GM13977 (cell line): ENCODE data around the gene RCBTB1.

ENCODE experiments used
- DNase-seq: peaks from one replicate; pipeline ENCODE4 v3.0.0; 2012; ENCODE audit warnings: low spot score
- in situ Hi-C: fragments of 300-500 bp; cut with MboI; formaldehyde crosslinking; loops from one replicate; pipeline ENCODE4 v1.12.0; 2022; ENCODE audit warnings: low sequenced_read_pairs, low pct_unique_long_range_greater_than_20kb, mixed read lengths, inconsistent platforms; ENCODE audit not compliant: unreplicated experiment
- TF ChIP-seq, protein P1 (sequence below): IDR thresholded peaks from 2 replicates; pipeline ENCODE4 v1.5.1; 2012; ENCODE audit warnings: mild to moderate bottlenecking, control low read depth; ENCODE audit not compliant: insufficient read depth; ENCODE audit errors: extremely low read depth, missing control alignments

The RCBTB1 gene

DNA sequence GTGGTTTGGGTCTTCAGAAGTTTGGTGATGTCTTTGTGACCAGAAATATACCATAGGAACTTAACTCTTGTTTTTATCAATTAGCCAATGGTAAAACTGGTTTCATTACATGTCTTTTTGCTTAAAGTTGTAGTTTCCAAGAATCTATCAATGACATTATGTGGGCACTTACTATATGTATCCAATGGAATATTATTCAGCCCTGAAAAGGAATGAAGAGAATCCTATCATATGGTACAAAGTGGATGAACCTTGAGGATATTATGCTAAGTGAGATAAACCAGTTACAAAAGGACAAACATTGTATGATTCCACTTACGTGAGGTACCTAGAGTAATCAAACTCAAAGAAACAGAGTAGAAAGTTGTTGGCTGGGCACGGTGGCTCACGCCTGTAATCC, 26.4 kb downstream of the RCBTB1 start:
- DNase-seq: no peak
- in situ Hi-C loops: no loop called here
- TF ChIP-seq, protein P1, sequence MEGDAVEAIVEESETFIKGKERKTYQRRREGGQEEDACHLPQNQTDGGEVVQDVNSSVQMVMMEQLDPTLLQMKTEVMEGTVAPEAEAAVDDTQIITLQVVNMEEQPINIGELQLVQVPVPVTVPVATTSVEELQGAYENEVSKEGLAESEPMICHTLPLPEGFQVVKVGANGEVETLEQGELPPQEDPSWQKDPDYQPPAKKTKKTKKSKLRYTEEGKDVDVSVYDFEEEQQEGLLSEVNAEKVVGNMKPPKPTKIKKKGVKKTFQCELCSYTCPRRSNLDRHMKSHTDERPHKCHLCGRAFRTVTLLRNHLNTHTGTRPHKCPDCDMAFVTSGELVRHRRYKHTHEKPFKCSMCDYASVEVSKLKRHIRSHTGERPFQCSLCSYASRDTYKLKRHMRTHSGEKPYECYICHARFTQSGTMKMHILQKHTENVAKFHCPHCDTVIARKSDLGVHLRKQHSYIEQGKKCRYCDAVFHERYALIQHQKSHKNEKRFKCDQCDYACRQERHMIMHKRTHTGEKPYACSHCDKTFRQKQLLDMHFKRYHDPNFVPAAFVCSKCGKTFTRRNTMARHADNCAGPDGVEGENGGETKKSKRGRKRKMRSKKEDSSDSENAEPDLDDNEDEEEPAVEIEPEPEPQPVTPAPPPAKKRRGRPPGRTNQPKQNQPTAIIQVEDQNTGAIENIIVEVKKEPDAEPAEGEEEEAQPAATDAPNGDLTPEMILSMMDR: no peak

DNA sequence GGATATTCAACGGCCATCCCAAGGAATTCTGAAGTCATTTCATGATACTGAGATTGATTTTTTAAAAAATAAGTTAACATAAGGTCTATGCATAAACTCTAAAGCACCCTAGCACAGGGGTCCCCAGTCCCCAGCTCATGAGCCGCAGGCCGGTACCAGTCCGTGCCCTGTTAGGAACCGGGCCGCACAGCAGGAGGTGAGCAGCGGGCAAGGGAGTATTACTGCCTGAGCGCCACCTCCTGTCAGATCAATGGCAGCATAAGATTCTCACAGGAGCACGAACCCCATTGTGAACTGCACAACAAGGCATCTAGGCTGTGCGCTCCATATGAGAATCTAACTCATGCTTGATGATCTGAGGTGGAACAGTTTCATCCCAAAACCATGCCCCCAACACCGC, 31.0 kb downstream of the RCBTB1 start:
- DNase-seq: no peak
- TF ChIP-seq, protein P1: no peak
- in situ Hi-C loops: no loop called here

DNA sequence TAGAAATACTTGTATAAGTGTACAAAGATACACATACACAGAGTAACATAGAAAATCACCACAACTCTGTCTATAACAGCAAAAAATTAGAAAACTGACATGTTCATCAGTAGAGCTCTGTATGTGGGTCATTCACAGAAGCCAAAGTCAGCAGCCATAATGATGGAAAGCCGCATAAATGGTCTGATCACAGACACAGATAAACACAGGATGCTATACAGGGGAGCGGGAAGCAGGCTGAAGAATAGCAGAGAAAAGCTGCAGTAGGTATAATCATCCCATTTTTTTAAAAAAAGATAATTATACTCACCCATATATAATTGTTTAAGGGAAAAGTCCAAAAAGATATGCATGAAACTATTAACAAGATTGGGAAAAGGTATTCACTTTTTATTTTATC, 31.5 kb downstream of the RCBTB1 start:
- no peak for DNase-seq
- in situ Hi-C loops: no loop called here
- TF ChIP-seq, protein P1: no peak

DNA sequence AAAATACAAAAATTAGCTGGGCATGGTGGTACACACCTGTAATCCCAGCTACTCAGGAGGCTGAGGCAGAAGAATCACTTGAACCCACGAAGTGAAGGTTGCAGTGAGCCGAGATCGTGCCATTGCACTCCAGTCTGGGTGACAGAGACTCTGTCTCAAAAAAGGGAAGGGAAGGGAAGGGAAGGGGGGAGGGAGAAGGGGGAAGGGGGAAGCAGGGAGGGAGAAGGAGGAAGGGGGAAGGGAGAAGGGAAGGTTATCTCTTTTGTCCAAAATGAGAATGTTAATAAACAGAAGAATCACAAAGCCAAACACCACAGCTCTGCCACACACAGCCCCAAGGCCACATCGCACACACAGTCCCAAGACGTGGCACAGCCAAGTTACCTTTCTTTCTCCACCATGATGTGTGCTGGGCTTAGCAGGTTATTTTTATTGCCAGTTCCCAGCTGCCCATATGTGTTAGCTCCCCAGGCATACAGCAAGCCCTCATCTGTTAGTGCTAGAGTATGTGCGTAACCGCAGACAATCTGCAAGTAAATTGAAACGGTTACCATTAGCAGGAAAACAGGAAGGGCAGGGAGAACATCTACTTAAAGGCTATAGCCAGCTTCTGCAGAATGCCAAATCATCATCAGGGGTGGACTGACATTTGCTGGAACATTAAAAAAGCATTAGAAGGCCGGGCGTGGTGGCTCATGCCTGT, 34.3 kb downstream of the RCBTB1 start:
- in situ Hi-C loops: no loop called here
- TF ChIP-seq, protein P1: no peak
- DNase-seq: no peak

DNA sequence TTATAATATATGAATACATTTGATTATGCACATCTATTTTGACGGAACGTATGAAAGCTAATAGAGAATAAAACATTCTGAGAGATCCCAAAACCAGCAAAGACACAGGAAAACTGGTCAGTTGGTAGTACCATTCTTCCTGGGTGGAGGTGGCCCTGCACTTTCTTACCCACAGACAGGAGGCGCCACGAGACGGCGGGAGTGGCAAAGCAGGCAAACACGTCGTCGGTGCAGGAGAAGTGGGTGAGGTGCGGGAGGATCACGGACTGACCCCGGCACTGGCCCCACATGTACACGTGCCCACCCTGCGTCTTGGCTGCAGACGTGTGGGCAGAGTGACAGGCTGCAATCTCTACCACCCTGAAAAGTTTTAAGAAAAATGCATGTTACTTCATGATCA, 36.1 kb downstream of the RCBTB1 start:
- no peak for DNase-seq
- in situ Hi-C loops: no loop called here
- TF ChIP-seq, protein P1: peak; percentile 12

DNA sequence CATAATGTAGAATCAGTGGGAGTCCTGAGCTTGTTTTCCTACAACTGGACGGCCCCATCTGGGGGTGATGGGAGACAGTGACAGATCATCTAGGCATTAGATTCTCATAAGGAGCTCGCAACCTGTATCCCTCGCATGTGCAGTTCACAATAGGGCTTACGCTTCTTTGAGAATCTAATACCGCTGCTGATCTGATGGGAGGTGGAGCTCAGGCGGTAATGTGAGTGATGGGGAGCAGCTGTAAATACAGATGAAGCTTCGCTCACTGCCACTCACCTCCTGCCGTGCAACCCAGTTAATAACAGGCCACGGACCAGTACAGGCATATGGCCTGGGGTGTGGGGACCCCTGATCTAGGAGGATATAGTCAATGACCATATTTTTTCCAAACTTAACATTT, 38.8 kb downstream of the RCBTB1 start:
- no peak for DNase-seq
- in situ Hi-C loops: no loop called here
- TF ChIP-seq, protein P1: no peak
